GM12874 (cell line): Measurements from ENCODE around the gene LIMK1.

Experiments
- CTCF ChIP-seq: IDR thresholded peaks from 2 replicates; pipeline ENCODE4 v1.5.1; 2011; ENCODE audit warnings: low read depth, mild to moderate bottlenecking, control low read depth, low read length, moderate library complexity; ENCODE audit not compliant: insufficient read depth

The LIMK1 gene

GRCh38 chr7:74042746-74043522 is 40.7 kb upstream of the LIMK1 start:
- TF ChIP-seq CTCF: no peak

- no peak for TF ChIP-seq CTCF
Measured at GRCh38 chr7:74043523-74043951, 40.1 kb upstream of the LIMK1 start.

GRCh38 chr7:74044366-74045350 is 38.9 kb upstream of the LIMK1 start:
- no peak for TF ChIP-seq CTCF

- no peak for TF ChIP-seq CTCF
Measured at GRCh38 chr7:74047804-74048380, 35.7 kb upstream of the LIMK1 start.

GRCh38 chr7:74048999-74049599 is 34.5 kb upstream of the LIMK1 start:
- TF ChIP-seq CTCF: no peak

GRCh38 chr7:74049997-74050798 is 33.4 kb upstream of the LIMK1 start:
- no peak for TF ChIP-seq CTCF
